Measurements from ENCODE around the gene MS4A18.
"Not testable (repeated sequence)": the region's sequence is repeated elsewhere in the genome, so short reads cannot be mapped to it uniquely, and the experiment has no call there.

MS4A18 gene

GRCh38 chr11:60739114-60739513, 14.6 kb downstream of the MS4A18 start:
- no peak for DNase-seq (ENCODE audit: low read depth)

- DNase-seq (ENCODE audit: low read depth), result no peak
Observed at GRCh38 chr11:60740573-60740972, 16.1 kb downstream of the MS4A18 start.

- DNase-seq (ENCODE audit: low read depth), result no peak
Observed at GRCh38 chr11:60741421-60741820, 16.9 kb downstream of the MS4A18 start.

GRCh38 chr11:60743058-60743457, 18.5 kb downstream of the MS4A18 start:
- no peak for DNase-seq (ENCODE audit: low read depth)

GRCh38 chr11:60744114-60744513, 19.6 kb downstream of the MS4A18 start:
- no peak for DNase-seq (ENCODE audit: low read depth)

GRCh38 chr11:60747359-60747873, 22.9 kb downstream of the MS4A18 start:
- DNase-seq (ENCODE audit: low read depth), result no peak

GRCh38 chr11:60748225-60748624, 23.7 kb downstream of the MS4A18 start:
- DNase-seq (ENCODE audit: low read depth), result no peak

- no peak for DNase-seq (ENCODE audit: low read depth)
Observed at GRCh38 chr11:60748821-60749220, 24.3 kb downstream of the MS4A18 start.

GRCh38 chr11:60750911-60751310, 26.4 kb downstream of the MS4A18 start:
- DNase-seq (ENCODE audit: low read depth), result no peak

GRCh38 chr11:60753309-60753708, 28.8 kb downstream of the MS4A18 start:
- no peak for DNase-seq (ENCODE audit: low read depth)

GRCh38 chr11:60754887-60755286, 30.4 kb downstream of the MS4A18 start:
- no peak for DNase-seq (ENCODE audit: low read depth)

- peak; percentile 33 for DNase-seq (ENCODE audit: low read depth)
Observed at GRCh38 chr11:60756307-60757032, 31.9 kb downstream of the MS4A18 start, which contains the start of gene MS4A15. Gene MS4A15, plus strand, starts transcription at chr11:60756867. Its CDS starts 6,867 bp downstream, at chr11:60763734.

- DNase-seq (ENCODE audit: low read depth), result no peak
Observed at GRCh38 chr11:60757231-60757800, 32.8 kb downstream of the MS4A18 start.

GRCh38 chr11:60758671-60759070, 34.2 kb downstream of the MS4A18 start:
- DNase-seq (ENCODE audit: low read depth), result not testable (repeated sequence)

GRCh38 chr11:60759438-60760225, 35.1 kb downstream of the MS4A18 start:
- not testable (repeated sequence) for DNase-seq (ENCODE audit: low read depth)

- no peak for DNase-seq (ENCODE audit: low read depth)
Observed at GRCh38 chr11:60761436-60762190, 37.1 kb downstream of the MS4A18 start.

GRCh38 chr11:60762851-60763691, 38.6 kb downstream of the MS4A18 start:
- no peak for DNase-seq (ENCODE audit: low read depth)

- no peak for DNase-seq (ENCODE audit: low read depth)
Observed at GRCh38 chr11:60763692-60764369, 39.3 kb downstream of the MS4A18 start.

- DNase-seq (ENCODE audit: low read depth), result no peak
Observed at GRCh38 chr11:60764879-60765278, 40.4 kb downstream of the MS4A18 start.

- no peak for DNase-seq (ENCODE audit: low read depth)
Observed at GRCh38 chr11:60765355-60765754, 40.8 kb downstream of the MS4A18 start.
